ENCODE measurements around the gene ADRA2B.

Gene ADRA2B

DNA sequence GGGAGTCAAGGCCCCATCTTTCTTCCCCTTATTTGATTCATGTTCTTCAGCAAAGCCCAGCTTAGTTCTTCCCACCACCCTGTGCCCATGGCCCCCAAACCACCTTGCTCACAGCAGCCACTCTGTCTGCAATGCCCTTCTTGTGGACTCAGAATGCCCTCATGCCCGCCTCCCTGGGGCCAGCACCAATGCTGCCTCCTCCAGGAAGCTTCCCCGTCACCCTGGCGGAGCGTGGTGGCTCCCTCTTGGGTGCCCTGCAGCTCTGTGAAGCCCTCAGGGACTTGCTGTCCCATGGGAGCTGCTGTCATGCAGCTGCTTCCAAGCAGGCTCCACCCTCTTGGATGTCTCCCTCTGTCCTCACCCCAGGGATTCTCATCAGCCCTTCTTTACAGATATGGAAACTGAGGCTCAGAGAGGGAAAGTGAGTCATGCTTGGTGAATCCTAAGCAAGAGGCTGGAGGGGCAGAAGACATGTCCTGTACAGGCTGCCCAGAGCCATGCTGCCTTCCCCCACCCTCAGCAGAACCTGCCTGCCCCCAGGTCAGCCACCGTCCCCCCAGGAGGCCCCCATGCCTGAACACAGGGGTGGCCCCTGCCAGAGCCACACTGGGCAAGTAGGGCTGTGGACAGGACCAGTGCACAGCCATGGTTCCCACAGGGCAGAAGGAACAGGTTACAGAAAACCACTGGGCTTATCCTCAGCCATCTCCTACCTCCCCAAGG, 40.7 kb upstream of the ADRA2B start:
- Histone ChIP-seq H3K4me1 (ENCODE audit: control insufficient read depth, insufficient read depth, low read length, unreplicated experiment) (no peaks in the 10 kb centered on the region), H3K27ac (ENCODE audit: low read depth, low read length) (no peak overlapping the region), H3K27me3 (ENCODE audit: insufficient read depth, low read length) (peaks cover 3% of the 10 kb centered on the region; the same call in 1 of the 2 replicates), H3K36me3 (ENCODE audit: insufficient read depth, low read length) (no peaks in the 10 kb centered on the region), H3K4me3 (ENCODE audit: low read depth, low read length) (no peak overlapping the region), H2AFZ (ENCODE audit: low read length, unreplicated experiment) (no peak overlapping the region), H3K79me2 (ENCODE audit: control insufficient read depth, insufficient read depth, low read length, unreplicated experiment) (no peaks in the 10 kb centered on the region)

- H3K79me2 ChIP-seq (ENCODE audit: control insufficient read depth, insufficient read depth, low read length, unreplicated experiment), result no peaks in the 10 kb centered on the region
- H3K4me1 ChIP-seq (ENCODE audit: control insufficient read depth, insufficient read depth, low read length, unreplicated experiment), result no peaks in the 10 kb centered on the region
- H3K36me3 ChIP-seq (ENCODE audit: insufficient read depth, low read length), result no peaks in the 10 kb centered on the region
- H3K4me3 ChIP-seq (ENCODE audit: low read depth, low read length), result no peak overlapping the region
- peaks cover 3% of the 10 kb centered on the region; the same call in 1 of the 2 replicates for H3K27me3 ChIP-seq (ENCODE audit: insufficient read depth, low read length)
- no peak overlapping the region for H2AFZ ChIP-seq (ENCODE audit: low read length, unreplicated experiment)
- H3K27ac ChIP-seq (ENCODE audit: low read depth, low read length), result no peak overlapping the region
Observed at GRCh38 chr2:96156011-96156820, 39.8 kb upstream of the ADRA2B start.

- Histone ChIP-seq H3K79me2 (ENCODE audit: control insufficient read depth, insufficient read depth, low read length, unreplicated experiment) (no peaks in the 10 kb centered on the region), H3K36me3 (ENCODE audit: insufficient read depth, low read length) (no peaks in the 10 kb centered on the region), H3K27me3 (ENCODE audit: insufficient read depth, low read length) (peaks cover 3% of the 10 kb centered on the region; the same call in 1 of the 2 replicates), H3K4me3 (ENCODE audit: low read depth, low read length) (no peak overlapping the region), H3K4me1 (ENCODE audit: control insufficient read depth, insufficient read depth, low read length, unreplicated experiment) (no peaks in the 10 kb centered on the region), H2AFZ (ENCODE audit: low read length, unreplicated experiment) (no peak overlapping the region), H3K27ac (ENCODE audit: low read depth, low read length) (no peak overlapping the region)
Observed at GRCh38 chr2:96154506-96155380, 38.4 kb upstream of the ADRA2B start.

DNA sequence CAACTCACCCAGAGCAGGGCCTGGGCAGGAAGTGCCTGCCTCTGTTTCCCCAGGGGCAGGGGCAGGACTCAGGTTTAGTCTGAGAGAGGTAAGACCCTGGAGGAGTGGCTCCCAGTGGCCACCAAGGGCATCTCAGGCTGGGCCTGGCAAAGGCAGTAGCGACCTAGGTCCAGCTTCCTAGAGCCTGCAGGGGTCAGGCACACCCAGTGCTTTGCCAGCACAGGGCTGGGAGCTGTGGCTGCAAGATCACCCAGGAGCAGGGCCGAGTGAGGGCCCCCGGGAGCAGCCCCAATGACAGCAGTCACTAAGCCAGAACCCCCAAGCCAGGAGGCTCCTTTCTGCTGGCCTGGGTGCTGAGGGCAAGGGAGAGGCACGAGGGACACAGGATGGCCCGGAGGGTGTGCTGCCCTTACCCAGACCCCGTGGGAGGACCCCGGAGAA, 37.6 kb upstream of the ADRA2B start:
- no peak overlapping the region for H3K27ac ChIP-seq (ENCODE audit: low read depth, low read length)
- no peaks in the 10 kb centered on the region for H3K79me2 ChIP-seq (ENCODE audit: control insufficient read depth, insufficient read depth, low read length, unreplicated experiment)
- H3K4me1 ChIP-seq (ENCODE audit: control insufficient read depth, insufficient read depth, low read length, unreplicated experiment), result no peaks in the 10 kb centered on the region
- H3K36me3 ChIP-seq (ENCODE audit: insufficient read depth, low read length), result no peaks in the 10 kb centered on the region
- H2AFZ ChIP-seq (ENCODE audit: low read length, unreplicated experiment), result no peak overlapping the region
- peaks cover 3% of the 10 kb centered on the region; the same call in 1 of the 2 replicates for H3K27me3 ChIP-seq (ENCODE audit: insufficient read depth, low read length)
- H3K4me3 ChIP-seq (ENCODE audit: low read depth, low read length), result no peak overlapping the region

GRCh38 chr2:96153291-96153713, 36.9 kb upstream of the ADRA2B start:
- Histone ChIP-seq H3K4me3 (ENCODE audit: low read depth, low read length) (no peak overlapping the region), H2AFZ (ENCODE audit: low read length, unreplicated experiment) (no peak overlapping the region), H3K27me3 (ENCODE audit: insufficient read depth, low read length) (no peaks in the 10 kb centered on the region), H3K79me2 (ENCODE audit: control insufficient read depth, insufficient read depth, low read length, unreplicated experiment) (no peaks in the 10 kb centered on the region), H3K36me3 (ENCODE audit: insufficient read depth, low read length) (no peaks in the 10 kb centered on the region), H3K4me1 (ENCODE audit: control insufficient read depth, insufficient read depth, low read length, unreplicated experiment) (peaks cover 6% of the 10 kb centered on the region), H3K27ac (ENCODE audit: low read depth, low read length) (no peak overlapping the region)

- Histone ChIP-seq H2AFZ (ENCODE audit: low read length, unreplicated experiment) (no peak overlapping the region), H3K79me2 (ENCODE audit: control insufficient read depth, insufficient read depth, low read length, unreplicated experiment) (no peaks in the 10 kb centered on the region), H3K4me3 (ENCODE audit: low read depth, low read length) (no peak overlapping the region), H3K27me3 (ENCODE audit: insufficient read depth, low read length) (no peaks in the 10 kb centered on the region), H3K27ac (ENCODE audit: low read depth, low read length) (no peak overlapping the region), H3K4me1 (ENCODE audit: control insufficient read depth, insufficient read depth, low read length, unreplicated experiment) (peaks cover 11% of the 10 kb centered on the region), H3K36me3 (ENCODE audit: insufficient read depth, low read length) (no peaks in the 10 kb centered on the region)
Observed at GRCh38 chr2:96152304-96153161, 36.2 kb upstream of the ADRA2B start.

GRCh38 chr2:96151595-96152303, 35.4 kb upstream of the ADRA2B start:
- Histone ChIP-seq H3K4me1 (ENCODE audit: control insufficient read depth, insufficient read depth, low read length, unreplicated experiment) (peaks cover 11% of the 10 kb centered on the region), H3K36me3 (ENCODE audit: insufficient read depth, low read length) (no peaks in the 10 kb centered on the region), H3K4me3 (ENCODE audit: low read depth, low read length) (no peak overlapping the region), H2AFZ (ENCODE audit: low read length, unreplicated experiment) (no peak overlapping the region), H3K79me2 (ENCODE audit: control insufficient read depth, insufficient read depth, low read length, unreplicated experiment) (no peaks in the 10 kb centered on the region), H3K27ac (ENCODE audit: low read depth, low read length) (no peak overlapping the region), H3K27me3 (ENCODE audit: insufficient read depth, low read length) (no peaks in the 10 kb centered on the region)

- no peaks in the 10 kb centered on the region for H3K27me3 ChIP-seq (ENCODE audit: insufficient read depth, low read length)
- no peaks in the 10 kb centered on the region for H3K36me3 ChIP-seq (ENCODE audit: insufficient read depth, low read length)
- H3K27ac ChIP-seq (ENCODE audit: low read depth, low read length), result no peak overlapping the region
- H3K4me3 ChIP-seq (ENCODE audit: low read depth, low read length), result no peak overlapping the region
- no peak overlapping the region for H2AFZ ChIP-seq (ENCODE audit: low read length, unreplicated experiment)
- peaks cover 11% of the 10 kb centered on the region for H3K4me1 ChIP-seq (ENCODE audit: control insufficient read depth, insufficient read depth, low read length, unreplicated experiment)
- H3K79me2 ChIP-seq (ENCODE audit: control insufficient read depth, insufficient read depth, low read length, unreplicated experiment), result no peaks in the 10 kb centered on the region
Observed at GRCh38 chr2:96150791-96151594, 34.6 kb upstream of the ADRA2B start.
